Stimulated activated memory B cell treated with anti-CD40 and anti-IgM and Interleukin-4, amounts not matched to agents 10 μg/mL and 1 μg/mL and 100 μg/mL, for 72 hours (primary cell): Measurements from ENCODE around the gene DBNL.
A peak's percentile ranks its signal among the peaks of the same experiment; 100 is the strongest.

Experiments used
- ATAC-seq: fragments of 150-1000 bp; cut with Tn5 transposase; 2 replicates; pipeline ENCODE4 v1.10.0; 2021
- H3K27ac Mint-ChIP-seq: one replicate; pipeline ENCODE4 v1.8.0; 2022; ENCODE audit warnings: mild to moderate bottlenecking, mixed read lengths
- H3K27me3 Mint-ChIP-seq: one replicate; pipeline ENCODE4 v1.8.0; 2022; ENCODE audit warnings: mixed read lengths
- H3K36me3 Mint-ChIP-seq: one replicate; pipeline ENCODE4 v1.8.0; 2022; ENCODE audit warnings: mixed read lengths
- H3K4me1 Mint-ChIP-seq: one replicate; pipeline ENCODE4 v1.8.0; 2022; ENCODE audit warnings: mixed read lengths
- H3K4me3 Mint-ChIP-seq: one replicate; pipeline ENCODE4 v1.8.0; 2022; ENCODE audit warnings: mild to moderate bottlenecking, moderate library complexity, mixed read lengths
- H3K9me3 Mint-ChIP-seq: one replicate; pipeline ENCODE4 v1.8.0; 2022; ENCODE audit warnings: mixed read lengths

Gene DBNL

GRCh38 chr7:44103566-44103922 is 59.0 kb downstream of the DBNL start:
- peaks cover 32% of the 10 kb centered on the region for H3K27me3 Mint-ChIP-seq
- peak overlapping the region; percentile 28 for H3K4me3 Mint-ChIP-seq
- no peak for ATAC-seq
- H3K9me3 Mint-ChIP-seq: no peaks in the 10 kb centered on the region
- H3K27ac Mint-ChIP-seq: peak overlapping the region; percentile 53
- H3K36me3 Mint-ChIP-seq: no peaks in the 10 kb centered on the region
- H3K4me1 Mint-ChIP-seq: peaks cover 44% of the 10 kb centered on the region

- peak; percentile 56 for ATAC-seq
- Mint-ChIP-seq H3K4me1 (peaks cover 44% of the 10 kb centered on the region), H3K27ac (peak within 1 kb of the TSS; percentile 53), H3K36me3 (no peaks in the 10 kb centered on the region), H3K27me3 (peaks cover 37% of the 10 kb centered on the region), H3K4me3 (peak within 1 kb of the TSS; percentile 56), H3K9me3 (no peaks in the 10 kb centered on the region)
Observed at GRCh38 chr7:44103923-44104859, 59.7 kb downstream of the DBNL start, which contains the start of gene AEBP1. AEBP1 (plus strand) TSS chr7:44104345; CDS start chr7:44104666, 321 bp downstream.

GRCh38 chr7:44104860-44105771 is 60.6 kb downstream of the DBNL start:
- peaks cover 37% of the 10 kb centered on the region for H3K27me3 Mint-ChIP-seq

GRCh38 chr7:44105832-44106231 is 61.3 kb downstream of the DBNL start:
- no peak for ATAC-seq
- Mint-ChIP-seq H3K36me3 (no peaks in the 10 kb centered on the region), H3K4me3 (peak overlapping the region; percentile 3), H3K27me3 (peaks cover 37% of the 10 kb centered on the region), H3K27ac (peak overlapping the region; percentile 3), H3K9me3 (no peaks in the 10 kb centered on the region), H3K4me1 (peaks cover 38% of the 10 kb centered on the region)

More at GRCh38 chr7:44104860-44105771, 60.6 kb downstream of the DBNL start:
- Mint-ChIP-seq H3K36me3 (no peaks in the 10 kb centered on the region), H3K9me3 (no peaks in the 10 kb centered on the region), H3K27ac (peak overlapping the region; percentile 3), H3K4me1 (peaks cover 44% of the 10 kb centered on the region), H3K4me3 (peak overlapping the region; percentile 56)
- no peak for ATAC-seq

- no peak overlapping the region for H3K4me3 Mint-ChIP-seq
- peaks cover 31% of the 10 kb centered on the region for H3K4me1 Mint-ChIP-seq
- no peak for ATAC-seq
- peaks cover 37% of the 10 kb centered on the region for H3K27me3 Mint-ChIP-seq
- no peaks in the 10 kb centered on the region for H3K36me3 Mint-ChIP-seq
- H3K9me3 Mint-ChIP-seq: no peaks in the 10 kb centered on the region
- peak overlapping the region; percentile 3 for H3K27ac Mint-ChIP-seq
Observed at GRCh38 chr7:44106311-44107065, 62.0 kb downstream of the DBNL start.

- no peak for ATAC-seq
- peaks cover 26% of the 10 kb centered on the region for H3K4me1 Mint-ChIP-seq
Observed at GRCh38 chr7:44107116-44107960, 62.8 kb downstream of the DBNL start.

GRCh38 chr7:44107961-44108767 is 63.7 kb downstream of the DBNL start:
- Mint-ChIP-seq H3K36me3 (peaks cover 12% of the 10 kb centered on the region), H3K9me3 (no peaks in the 10 kb centered on the region), H3K4me3 (no peak overlapping the region)

More at GRCh38 chr7:44107116-44107960, 62.8 kb downstream of the DBNL start:
- H3K36me3 Mint-ChIP-seq: peaks cover 4% of the 10 kb centered on the region
- peaks cover 37% of the 10 kb centered on the region for H3K27me3 Mint-ChIP-seq
- H3K9me3 Mint-ChIP-seq: no peaks in the 10 kb centered on the region
- no peak overlapping the region for H3K27ac Mint-ChIP-seq
- no peak overlapping the region for H3K4me3 Mint-ChIP-seq

GRCh38 chr7:44108768-44109750 is 64.6 kb downstream of the DBNL start:
- ATAC-seq: no peak
- Mint-ChIP-seq H3K4me3 (no peak overlapping the region), H3K4me1 (peaks cover 16% of the 10 kb centered on the region), H3K27me3 (peaks cover 28% of the 10 kb centered on the region), H3K36me3 (peaks cover 21% of the 10 kb centered on the region), H3K27ac (no peak overlapping the region), H3K9me3 (no peaks in the 10 kb centered on the region)

More at GRCh38 chr7:44107961-44108767, 63.7 kb downstream of the DBNL start:
- no peak overlapping the region for H3K27ac Mint-ChIP-seq
- ATAC-seq: no peak
- peaks cover 34% of the 10 kb centered on the region for H3K27me3 Mint-ChIP-seq
- peaks cover 20% of the 10 kb centered on the region for H3K4me1 Mint-ChIP-seq

GRCh38 chr7:44109991-44110390 is 65.5 kb downstream of the DBNL start:
- Mint-ChIP-seq H3K4me1 (peaks cover 13% of the 10 kb centered on the region), H3K27ac (no peak overlapping the region), H3K9me3 (no peaks in the 10 kb centered on the region), H3K27me3 (peaks cover 25% of the 10 kb centered on the region), H3K36me3 (peaks cover 30% of the 10 kb centered on the region), H3K4me3 (no peak overlapping the region)
- ATAC-seq: no peak

- Mint-ChIP-seq H3K4me1 (peaks cover 3% of the 10 kb centered on the region), H3K27me3 (peaks cover 15% of the 10 kb centered on the region), H3K9me3 (no peaks in the 10 kb centered on the region), H3K4me3 (no peak overlapping the region), H3K27ac (no peak overlapping the region), H3K36me3 (peaks cover 32% of the 10 kb centered on the region)
- ATAC-seq: no peak
Observed at GRCh38 chr7:44110719-44111635, 66.5 kb downstream of the DBNL start.
